ENCODE measurements around the gene GK2. TPM values are rescaled to one million over a fixed set of nuclear protein-coding genes. Genes with fewer than 3 reads are reported as not detected.

Gene GK2
- total RNA-seq, result not detected

DNA sequence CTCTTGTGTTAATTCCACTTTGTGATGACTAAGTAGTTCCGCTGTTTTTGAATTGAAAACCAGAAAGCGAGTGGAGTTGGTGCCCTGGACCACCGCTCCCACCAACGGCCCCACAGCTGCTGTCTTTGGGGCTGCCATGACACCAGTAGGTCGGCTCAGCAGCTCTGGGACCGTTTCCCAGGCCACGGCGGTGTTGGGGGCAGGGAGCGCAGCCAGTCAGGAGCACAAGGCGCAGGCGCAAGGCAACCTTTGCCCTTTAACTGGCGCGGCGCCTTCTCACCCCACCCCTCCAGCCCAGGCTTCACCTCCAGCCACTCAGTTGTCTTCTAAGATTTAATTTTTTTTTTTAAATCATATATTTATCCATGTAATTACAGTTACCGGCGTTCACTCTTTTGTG, at the start of gene GK2:
Gene GK2 (minus strand): TSS at position 166 of the 400 bp plus-strand sequence. CDS start 28 bp downstream, at position 138.
- no peaks in the 10 kb centered on the region for H3K4me1 Mint-ChIP-seq
- no peaks in the 10 kb centered on the region for H3K9me3 Mint-ChIP-seq (ENCODE audit: low read depth)
- H3K27ac Mint-ChIP-seq, result no peak within 1 kb of the TSS
- no peaks in the 10 kb centered on the region for H3K36me3 Mint-ChIP-seq
- no peaks in the 10 kb centered on the region for H3K27me3 Mint-ChIP-seq
- CTCF ChIA-PET, result no interaction called here
- DNase-seq (no peak), ATAC-seq (no peak)
- no peak within 1 kb of the TSS for H3K4me3 Mint-ChIP-seq

DNA sequence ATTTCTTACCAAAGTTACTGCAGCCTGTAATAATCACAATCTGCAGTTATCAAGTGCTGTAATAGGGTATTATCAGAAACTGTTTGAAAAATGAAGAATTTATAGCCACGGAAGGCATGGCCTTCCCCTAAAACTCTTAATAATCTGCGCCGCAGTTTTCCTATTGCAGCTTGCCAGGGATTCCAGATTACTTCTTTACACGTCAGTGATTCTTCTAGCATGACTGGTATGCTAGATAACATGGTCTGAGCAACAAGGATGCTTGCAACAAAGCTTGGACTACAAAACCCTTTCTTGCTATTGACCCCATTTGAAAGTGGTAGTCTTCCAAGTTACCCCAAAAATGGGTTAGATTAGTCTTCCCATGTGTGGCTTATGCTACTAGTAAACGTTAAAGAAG, 47.2 kb upstream of the GK2 start:
- no peak for ATAC-seq
- CTCF ChIA-PET, result no interaction called here
- DNase-seq, result no peak
- Mint-ChIP-seq H3K4me1 (no peaks in the 10 kb centered on the region), H3K27me3 (no peaks in the 10 kb centered on the region), H3K9me3 (ENCODE audit: low read depth) (no peaks in the 10 kb centered on the region), H3K27ac (no peak overlapping the region), H3K36me3 (no peaks in the 10 kb centered on the region), H3K4me3 (no peak overlapping the region)

DNA sequence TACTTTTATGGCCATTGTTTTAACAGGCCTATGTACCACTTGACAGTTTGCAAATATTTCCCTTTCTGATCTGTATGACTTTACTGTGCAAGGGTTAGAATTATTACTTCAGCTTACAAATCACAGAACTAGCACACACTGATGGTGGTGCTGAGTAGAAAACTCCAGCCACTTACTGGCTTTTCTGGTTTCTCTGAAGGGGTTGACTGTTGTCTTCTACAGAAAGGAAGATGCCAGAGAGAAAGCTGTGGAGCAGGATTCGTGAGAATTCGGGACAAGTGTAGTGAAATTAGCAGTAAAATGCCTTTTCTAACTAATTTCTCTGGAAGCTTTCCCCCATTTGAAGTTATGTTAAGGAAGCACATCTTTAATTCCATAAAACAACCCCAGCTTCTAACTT, 46.6 kb upstream of the GK2 start:
- no peak overlapping the region for H3K4me3 Mint-ChIP-seq
- no peaks in the 10 kb centered on the region for H3K27me3 Mint-ChIP-seq
- CTCF ChIA-PET, result no interaction called here
- no peaks in the 10 kb centered on the region for H3K9me3 Mint-ChIP-seq (ENCODE audit: low read depth)
- ATAC-seq, result no peak
- no peaks in the 10 kb centered on the region for H3K4me1 Mint-ChIP-seq
- no peak overlapping the region for H3K27ac Mint-ChIP-seq
- no peak for DNase-seq
- no peaks in the 10 kb centered on the region for H3K36me3 Mint-ChIP-seq

DNA sequence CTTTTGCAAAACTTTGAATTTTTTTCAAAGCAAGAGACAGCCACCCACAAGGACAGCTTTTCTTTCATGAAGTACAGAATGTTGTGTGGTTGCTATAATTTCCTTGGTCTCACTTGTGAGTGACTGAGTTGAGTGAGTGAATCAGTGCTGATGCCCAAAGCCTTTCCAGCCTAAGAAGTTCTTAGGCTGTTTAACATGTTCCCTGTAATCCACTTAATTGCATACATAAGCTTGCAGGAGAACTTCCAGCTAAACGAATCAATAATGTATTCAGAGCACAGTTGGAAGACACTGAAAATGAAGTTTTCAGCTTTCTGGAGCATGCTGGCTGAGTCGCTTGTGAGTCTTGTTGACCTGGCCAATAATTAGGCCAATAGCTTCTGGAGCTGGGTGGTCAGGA, 42.0 kb upstream of the GK2 start:
- DNase-seq, result no peak
- Mint-ChIP-seq H3K36me3 (no peaks in the 10 kb centered on the region), H3K9me3 (ENCODE audit: low read depth) (no peaks in the 10 kb centered on the region), H3K27me3 (no peaks in the 10 kb centered on the region), H3K4me3 (no peak overlapping the region), H3K27ac (no peak overlapping the region), H3K4me1 (no peaks in the 10 kb centered on the region)
- ATAC-seq, result no peak
- CTCF ChIA-PET, result no interaction called here

DNA sequence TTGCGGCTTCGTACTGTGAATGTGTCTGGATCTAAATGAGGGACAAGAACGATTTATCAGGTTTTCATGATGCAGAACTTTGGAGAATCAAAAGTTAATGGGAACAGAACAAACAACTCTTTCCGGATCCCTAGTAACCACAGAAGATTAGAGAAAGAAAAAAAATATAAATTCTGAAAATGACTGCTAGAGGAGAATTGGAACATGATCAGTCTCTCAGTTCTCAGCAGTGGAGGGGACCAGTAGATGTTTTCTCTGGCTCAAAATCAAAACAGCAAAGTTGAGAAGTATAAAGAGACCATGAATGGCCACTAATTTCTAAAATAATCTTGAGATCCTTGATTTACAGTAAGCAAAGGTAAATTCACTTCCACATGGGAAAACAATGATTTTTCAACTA, 38.1 kb upstream of the GK2 start:
- H3K27me3 Mint-ChIP-seq, result no peaks in the 10 kb centered on the region
- CTCF ChIA-PET, result no interaction called here
- H3K4me1 Mint-ChIP-seq, result no peaks in the 10 kb centered on the region
- DNase-seq (no peak), ATAC-seq (no peak)
- no peaks in the 10 kb centered on the region for H3K36me3 Mint-ChIP-seq
- H3K27ac Mint-ChIP-seq, result no peak overlapping the region
- no peak overlapping the region for H3K4me3 Mint-ChIP-seq
- H3K9me3 Mint-ChIP-seq (ENCODE audit: low read depth), result no peaks in the 10 kb centered on the region

DNA sequence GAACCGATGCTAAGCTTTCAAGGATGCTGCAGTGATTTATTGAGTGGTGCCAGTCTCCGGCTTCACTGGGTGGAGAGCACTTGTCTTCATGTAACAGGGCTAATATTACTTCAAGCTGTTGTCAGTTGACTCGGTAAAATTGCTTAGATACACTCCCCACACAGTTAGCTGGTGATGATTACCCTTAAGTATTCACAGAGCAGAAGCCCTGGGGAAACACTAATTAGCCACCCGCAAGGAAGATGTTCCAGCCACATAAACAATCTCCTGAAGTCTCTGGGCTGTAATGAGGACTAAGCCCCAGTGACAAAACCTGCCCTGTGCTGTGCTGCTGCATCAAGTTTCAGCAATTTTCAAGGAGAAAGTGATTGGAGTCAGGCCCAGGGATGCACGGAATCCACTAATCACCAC, 37.3 kb upstream of the GK2 start:
- Mint-ChIP-seq H3K9me3 (ENCODE audit: low read depth) (no peaks in the 10 kb centered on the region), H3K36me3 (no peaks in the 10 kb centered on the region), H3K27me3 (no peaks in the 10 kb centered on the region), H3K27ac (no peak overlapping the region), H3K4me3 (no peak overlapping the region), H3K4me1 (no peaks in the 10 kb centered on the region)
- ATAC-seq, result no peak
- no peak for DNase-seq
- CTCF ChIA-PET, result no interaction called here

DNA sequence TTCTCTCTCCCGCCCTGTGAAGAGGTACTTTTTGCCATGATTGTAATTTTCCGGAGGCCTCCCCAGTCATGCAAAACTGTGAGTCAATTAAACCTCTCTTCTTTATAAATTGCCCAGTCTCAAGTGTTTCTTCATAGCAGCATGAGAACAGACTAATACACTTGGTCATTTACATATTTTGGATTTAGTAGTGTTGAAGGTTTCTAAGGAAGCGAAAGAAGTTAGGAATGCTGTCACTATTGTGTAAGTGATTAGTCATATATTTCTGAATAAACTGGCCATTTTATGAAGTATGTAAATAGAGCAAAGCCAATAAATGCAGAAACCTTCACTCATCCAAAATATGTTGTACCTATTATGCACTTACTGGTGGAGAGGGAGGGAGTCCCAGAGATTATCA, 34.4 kb upstream of the GK2 start:
- Mint-ChIP-seq H3K4me1 (no peaks in the 10 kb centered on the region), H3K36me3 (no peaks in the 10 kb centered on the region), H3K4me3 (no peak overlapping the region), H3K27me3 (no peaks in the 10 kb centered on the region), H3K27ac (no peak overlapping the region), H3K9me3 (ENCODE audit: low read depth) (no peaks in the 10 kb centered on the region)
- DNase-seq, result no peak
- CTCF ChIA-PET, result no interaction called here
- ATAC-seq, result no peak

DNA sequence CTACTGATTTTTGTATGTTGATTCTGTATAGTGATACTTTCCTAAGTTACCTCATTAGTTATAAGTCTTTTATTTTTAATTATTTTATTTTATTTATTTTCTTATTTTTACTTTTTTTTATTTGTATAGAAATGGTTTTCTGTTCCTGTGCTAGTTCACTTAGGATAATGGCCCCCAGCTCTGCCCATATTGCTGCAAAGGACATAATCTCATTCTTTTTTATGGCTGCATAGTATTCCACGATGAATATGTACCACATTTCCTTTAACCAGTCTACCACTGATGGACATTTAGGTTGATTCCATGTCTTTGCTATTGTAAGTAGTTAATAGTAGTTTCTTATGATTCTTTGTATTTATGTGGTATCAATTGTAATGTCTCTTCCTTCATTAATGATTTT, 31.5 kb upstream of the GK2 start:
- no peak overlapping the region for H3K4me3 Mint-ChIP-seq
- H3K27me3 Mint-ChIP-seq, result no peaks in the 10 kb centered on the region
- no peak for DNase-seq
- no peaks in the 10 kb centered on the region for H3K4me1 Mint-ChIP-seq
- no peak for ATAC-seq
- H3K36me3 Mint-ChIP-seq, result no peaks in the 10 kb centered on the region
- H3K27ac Mint-ChIP-seq, result no peak overlapping the region
- H3K9me3 Mint-ChIP-seq (ENCODE audit: low read depth), result no peaks in the 10 kb centered on the region
- CTCF ChIA-PET, result interaction anchor here (0.6 kb wide), 1 partner anchor 75 kb away, joined by 5 read pairs; no protein-coding TSS in a partner anchor

DNA sequence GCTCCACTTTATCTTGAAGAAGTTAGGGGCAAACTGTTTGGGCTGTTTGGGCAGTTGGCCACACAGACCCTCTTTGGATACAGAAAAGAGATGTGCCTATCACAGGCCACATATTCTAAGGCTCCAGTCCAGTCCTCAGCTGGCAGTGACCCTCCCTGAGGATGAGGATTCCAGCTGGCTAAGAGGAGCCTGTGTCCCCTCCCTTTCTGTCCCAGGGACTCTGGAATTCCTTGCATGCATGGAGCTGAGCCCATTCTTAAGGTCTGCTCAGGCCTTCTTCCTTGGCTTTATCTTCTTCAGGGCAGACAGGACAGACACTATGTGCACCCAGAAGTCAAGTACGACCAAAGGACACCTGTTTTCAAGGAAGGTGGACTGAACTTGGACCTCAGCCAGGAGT, 23.8 kb upstream of the GK2 start:
- CTCF ChIA-PET, result no interaction called here
- H3K36me3 Mint-ChIP-seq, result no peaks in the 10 kb centered on the region

DNA sequence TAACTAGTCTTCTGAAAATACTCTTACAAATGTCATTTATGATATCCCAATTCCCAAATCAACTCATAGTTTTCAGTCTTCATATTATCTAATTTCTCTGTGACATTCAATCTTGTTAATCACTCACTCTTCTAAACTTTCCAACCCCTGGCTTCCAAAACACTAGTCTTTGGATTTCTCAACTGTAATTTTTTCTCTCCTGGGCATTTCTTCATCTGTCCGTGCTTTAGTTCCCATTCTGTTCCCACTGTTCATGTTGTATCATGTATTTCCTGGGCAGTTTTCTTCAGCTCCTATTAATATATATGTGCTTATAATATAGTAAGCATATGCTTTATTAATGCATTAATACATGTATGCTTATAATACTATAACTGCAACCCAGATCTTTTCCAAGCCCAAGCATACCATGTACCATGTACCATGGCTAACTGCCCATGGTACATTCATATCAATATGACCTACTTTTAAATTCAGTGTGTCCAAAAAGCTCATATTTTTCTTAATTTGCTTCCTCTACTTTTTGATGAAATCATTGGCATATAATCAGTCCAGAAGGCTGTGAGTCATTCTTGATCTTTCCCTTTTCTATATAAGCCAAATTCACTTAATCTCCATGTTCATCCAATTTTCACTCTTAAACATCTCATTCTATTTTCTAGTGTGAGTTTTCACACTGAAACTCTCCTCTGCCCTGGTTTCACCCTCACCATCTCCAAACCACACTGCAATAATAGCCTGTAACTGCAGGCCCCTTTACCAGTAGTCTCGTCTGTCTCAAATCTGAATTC, 21.3 kb upstream of the GK2 start:
- no peaks in the 10 kb centered on the region for H3K36me3 Mint-ChIP-seq
- DNase-seq, result no peak
- no peaks in the 10 kb centered on the region for H3K9me3 Mint-ChIP-seq (ENCODE audit: low read depth)
- CTCF ChIA-PET, result no interaction called here
- ATAC-seq, result no peak
- H3K4me1 Mint-ChIP-seq, result no peaks in the 10 kb centered on the region
- no peaks in the 10 kb centered on the region for H3K27me3 Mint-ChIP-seq
- H3K27ac Mint-ChIP-seq, result no peak overlapping the region
- no peak overlapping the region for H3K4me3 Mint-ChIP-seq

More for the DNA sequence above, 23.8 kb upstream of the GK2 start:
- no peaks in the 10 kb centered on the region for H3K4me1 Mint-ChIP-seq
- ATAC-seq, result no peak
- no peaks in the 10 kb centered on the region for H3K27me3 Mint-ChIP-seq
- DNase-seq, result no peak
- H3K9me3 Mint-ChIP-seq (ENCODE audit: low read depth), result no peaks in the 10 kb centered on the region
- H3K27ac Mint-ChIP-seq, result no peak overlapping the region
- H3K4me3 Mint-ChIP-seq, result no peak overlapping the region

DNA sequence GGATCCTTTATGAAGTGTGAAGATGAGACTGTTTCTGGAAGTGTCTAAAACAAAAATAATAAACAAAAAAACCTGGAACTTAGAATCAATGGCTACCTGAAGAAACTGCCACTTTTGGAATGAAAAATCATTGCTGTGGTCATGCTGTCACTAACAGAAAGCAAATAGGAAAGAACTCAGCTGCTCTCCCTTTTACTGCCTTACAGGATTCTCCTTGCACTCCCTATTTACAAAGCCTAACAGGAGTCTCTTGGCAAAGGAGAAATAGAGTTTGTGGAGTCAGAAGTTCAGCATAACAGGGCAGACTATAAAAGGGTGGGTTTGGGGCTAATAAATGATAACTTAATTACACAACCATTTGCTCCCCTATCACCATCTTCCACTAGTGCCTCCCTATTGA, 19.0 kb upstream of the GK2 start:
- CTCF ChIA-PET, result no interaction called here
- no peaks in the 10 kb centered on the region for H3K36me3 Mint-ChIP-seq
- no peak for ATAC-seq

DNA sequence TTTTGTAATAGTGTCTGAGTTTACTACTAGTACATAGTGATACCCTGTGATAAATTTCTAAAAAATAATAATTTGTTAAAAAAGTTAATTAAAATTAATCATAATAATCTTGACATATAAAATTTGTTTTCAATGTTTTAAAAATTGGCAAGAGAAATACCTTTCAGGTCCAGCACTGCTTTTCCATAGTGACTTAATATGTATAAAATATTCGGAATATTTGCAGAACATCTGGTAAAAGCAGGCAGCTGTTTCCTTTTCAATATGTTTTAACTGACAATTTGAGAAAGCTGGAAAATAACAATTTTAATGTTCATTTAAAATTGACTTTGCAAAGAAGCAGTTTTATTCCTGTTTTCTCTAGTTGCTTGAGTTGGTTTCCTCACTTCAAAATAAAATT, 17.6 kb upstream of the GK2 start:
- Mint-ChIP-seq H3K27ac (no peak overlapping the region), H3K27me3 (no peaks in the 10 kb centered on the region), H3K4me1 (no peaks in the 10 kb centered on the region), H3K9me3 (ENCODE audit: low read depth) (no peaks in the 10 kb centered on the region), H3K4me3 (no peak overlapping the region), H3K36me3 (no peaks in the 10 kb centered on the region)
- DNase-seq, result no peak
- ATAC-seq, result no peak
- CTCF ChIA-PET, result no interaction called here

More for the DNA sequence above, 19.0 kb upstream of the GK2 start:
- H3K27me3 Mint-ChIP-seq, result no peaks in the 10 kb centered on the region
- H3K27ac Mint-ChIP-seq, result no peak overlapping the region
- DNase-seq, result no peak
- H3K4me3 Mint-ChIP-seq, result no peak overlapping the region
- no peaks in the 10 kb centered on the region for H3K9me3 Mint-ChIP-seq (ENCODE audit: low read depth)
- no peaks in the 10 kb centered on the region for H3K4me1 Mint-ChIP-seq

DNA sequence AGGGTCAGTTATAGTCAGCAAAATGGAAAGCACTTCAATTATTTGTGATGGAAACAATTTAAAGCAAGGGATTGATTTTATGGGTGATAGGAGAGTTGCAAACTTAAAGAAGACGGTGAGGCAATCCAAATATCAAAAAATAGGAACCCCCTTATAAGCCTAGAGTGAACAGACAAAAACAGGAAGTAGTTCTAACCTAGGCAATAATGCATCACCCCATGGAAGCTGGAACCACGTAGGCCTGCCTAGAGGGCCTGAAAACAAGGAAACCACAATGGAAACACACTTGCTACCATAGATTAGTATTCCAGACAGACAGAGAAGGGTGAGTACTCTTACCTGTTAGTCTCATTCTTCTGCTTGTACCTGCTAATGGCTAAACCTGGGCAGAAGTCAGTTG, 13.5 kb upstream of the GK2 start:
- H3K4me1 Mint-ChIP-seq, result no peaks in the 10 kb centered on the region
- ATAC-seq (no peak), DNase-seq (no peak)
- no peak overlapping the region for H3K27ac Mint-ChIP-seq
- no peaks in the 10 kb centered on the region for H3K9me3 Mint-ChIP-seq (ENCODE audit: low read depth)
- no peak overlapping the region for H3K4me3 Mint-ChIP-seq
- CTCF ChIA-PET, result no interaction called here
- H3K36me3 Mint-ChIP-seq, result no peaks in the 10 kb centered on the region
- H3K27me3 Mint-ChIP-seq, result no peaks in the 10 kb centered on the region

DNA sequence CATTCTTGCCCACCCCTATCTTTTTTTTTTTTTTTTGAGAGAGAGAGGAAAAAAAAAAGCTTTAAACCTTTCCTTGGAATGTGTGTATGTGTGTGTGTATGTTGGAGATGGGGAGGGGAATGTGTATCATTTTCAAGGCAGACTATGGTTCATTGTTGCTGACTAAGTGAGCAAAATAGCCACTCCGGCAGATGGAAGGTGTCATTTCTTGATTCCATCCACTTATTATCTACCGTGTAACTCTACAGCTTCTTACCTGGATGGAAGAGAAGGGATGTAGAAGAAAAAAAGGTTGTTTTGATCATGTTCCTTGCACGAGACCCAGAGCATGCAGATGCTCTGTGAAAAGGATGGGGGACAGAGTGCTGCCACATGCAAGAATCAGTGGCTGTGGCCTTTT, 5.9 kb upstream of the GK2 start:
- H3K27ac Mint-ChIP-seq, result no peak overlapping the region

More for the DNA sequence above, 5.9 kb upstream of the GK2 start:
- Mint-ChIP-seq H3K4me1 (no peaks in the 10 kb centered on the region), H3K9me3 (ENCODE audit: low read depth) (no peaks in the 10 kb centered on the region), H3K27me3 (no peaks in the 10 kb centered on the region), H3K4me3 (no peak overlapping the region), H3K36me3 (no peaks in the 10 kb centered on the region)
- CTCF ChIA-PET, result no interaction called here
- DNase-seq (no peak), ATAC-seq (no peak)

All from activated CD8-positive, alpha-beta memory T cell treated with anti-CD3 and anti-CD28 coated beads, Interleukin-2, amount 10 ng/mL, durations not matched to agents 7 days and 5 days (primary cell).